CD4-positive, alpha-beta T cell treated with Interleukin-1 beta for 1 hour (primary cell): Measurements from ENCODE around the gene DPH3.

Experiments used
- DNase-seq, 2 donors: peaks; one replicate each; pipeline ENCODE4 v3.0.0-alpha.2; 2020 to 2022

DPH3 gene

GRCh38 chr3:16227566-16227965, 37.2 kb downstream of the DPH3 start:
- no peak for DNase-seq

- no peak for DNase-seq
Observed at GRCh38 chr3:16224325-16224724, 40.4 kb downstream of the DPH3 start.

GRCh38 chr3:16222547-16222946, 42.2 kb downstream of the DPH3 start:
- DNase-seq = no peak

GRCh38 chr3:16221990-16222389, 42.8 kb downstream of the DPH3 start:
- DNase-seq = no peak

- no peak for DNase-seq
Observed at GRCh38 chr3:16219777-16220176, 45.0 kb downstream of the DPH3 start.

- DNase-seq = no peak
Observed at GRCh38 chr3:16216373-16216935, 48.3 kb downstream of the DPH3 start.

GRCh38 chr3:16214366-16214765, 50.4 kb downstream of the DPH3 start:
- no peak for DNase-seq

GRCh38 chr3:16211176-16211904, 53.4 kb downstream of the DPH3 start:
- no peak for DNase-seq
